Sigmoid colon (tissue), 7 donors: ENCODE measurements around the gene UBA52. TPM values are rescaled to one million over a fixed set of nuclear protein-coding genes. Genes with fewer than 3 reads are reported as not detected.
A peak's percentile ranks its signal among the peaks of the same experiment; 100 is the strongest.

Experiments used
- DNase-seq: peaks from one replicate; pipeline ENCODE4 v3.0.0-alpha.2; 2019
- H3K27ac ChIP-seq, 4 donors: fragments of 200-600 bp; sonication (generic); one replicate each; pipeline ENCODE4 v1.5.1; 2016 to 2019; ENCODE audit warnings: mild to moderate bottlenecking in 1 of 4
- H3K27me3 ChIP-seq, 3 donors: fragments of 200-600 bp; sonication (generic); one replicate each; pipeline ENCODE4 v1.5.1; 2019; ENCODE audit warnings: mild to moderate bottlenecking in 1 of 3
- H3K36me3 ChIP-seq, 4 donors: fragments of 200-600 bp; sonication (generic); one replicate each; pipeline ENCODE4 v1.5.1; 2016 to 2019
- H3K4me1 ChIP-seq, 4 donors: fragments of 200-600 bp; sonication (generic); one replicate each; pipeline ENCODE4 v1.5.1; 2017 to 2019
- H3K4me3 ChIP-seq, 4 donors: fragments of 200-600 bp; sonication (generic); one replicate each; pipeline ENCODE4 v1.5.1; 2017 to 2019; ENCODE audit warnings: mild to moderate bottlenecking in 2 of 4, moderate library complexity in 1 of 4
- H3K9me3 ChIP-seq, 4 donors: fragments of 200-600 bp in 3 of 4; sonication (generic) in 3 of 4; one replicate each; pipeline versions ENCODE4 v1.5.1 to v1.6.1; 2013 to 2019
- CTCF ChIP-seq, 4 experiments: fragments of 450-650 bp in 3 of 4; fragments of 200-600 bp in 1 of 4; IDR thresholded peaks; one replicate each; pipeline ENCODE4 v1.5.1; 2016 to 2019; ENCODE audit warnings: antibody characterized with exemption in 4 of 4, mild to moderate bottlenecking in 3 of 4, moderate library complexity in 2 of 4
- EP300 ChIP-seq, 4 donors: sonication (generic); formaldehyde crosslinking; IDR thresholded peaks; one replicate each; pipeline ENCODE4 v1.6.1; 2017; ENCODE audit warnings: antibody characterized with exemption in 4 of 4
- POLR2A ChIP-seq, 2 donors: fragments of 450-650 bp; IDR thresholded peaks; one replicate each; pipeline ENCODE4 v1.6.1; 2016; ENCODE audit warnings: antibody characterized with exemption in 2 of 2, mild to moderate bottlenecking in 2 of 2, moderate library complexity in 2 of 2
- POLR2AphosphoS5 ChIP-seq, 4 donors: sonication (generic); formaldehyde crosslinking; IDR thresholded peaks; one replicate each; pipeline ENCODE4 v1.6.1; 2017; ENCODE audit warnings: antibody characterized with exemption in 4 of 4
- WGBS, 2 donors: extraction: QIAGEN DNeasy Blood & Tissue Kit; methylation state at CpG; one replicate each; pipeline ENCODE4 v1.1.7; 2013; 5-methylcytosine and 5-hydroxymethylcytosine counted together
- intact Hi-C: fragments of 100-400 bp; cut with DNase I; formaldehyde crosslinking; loops from one replicate; pipeline ENCODE4 v1.15.1; 2023
- polyA plus RNA-seq, 3 donors: library from polyadenylated mRNA; stranded (reverse); fragments of 200-250 nt; gene quantifications; one replicate each; pipeline ENCODE4 v1.2.3, GENCODE V29; 2013
- total RNA-seq, 4 donors: library from RNA; depleted of rRNA; stranded (reverse); fragments of >200 nt; gene quantifications; one replicate each; pipeline ENCODE4 v1.1.0, GENCODE V29; 2016
- donor health status: healthy with polysubstance abuse.
- donor health status: Bipolar disorder and iron deficiency.
- donor health status: healthy.

Gene UBA52
- total and polyA plus RNA-seq, 7 donors = 450 to 1,720 (median 1,029) TPM

- H3K27me3 ChIP-seq = no peaks in the 10 kb centered on the region
- H3K27ac ChIP-seq = peak overlapping the region in 2 of 4 donors; percentile 4 to 90
- DNase-seq = no peak
- no peaks in the 10 kb centered on the region for H3K9me3 ChIP-seq
- WGBS, 2 donors = 75 to 77% methylated on average over 5 of the region's 5 CpGs
- peaks cover 7 to 33% (median 16%) of the 10 kb centered on the region in 4 donors for H3K36me3 ChIP-seq
- peaks cover 0 to 16% (median 7%) of the 10 kb centered on the region in 4 donors for H3K4me1 ChIP-seq
- intact Hi-C loops = no loop called here
- no peak overlapping the region for H3K4me3 ChIP-seq
- TF ChIP-seq CTCF (IDR thresholded peaks at IDR 0.05) (no peak), POLR2AphosphoS5 (IDR thresholded peaks at IDR 0.05) (no peak), POLR2A (IDR thresholded peaks at IDR 0.05) (no peak), EP300 (IDR thresholded peaks at IDR 0.05) (no peak)
Measured at GRCh38 chr19:18559685-18560084, 12.0 kb upstream of the UBA52 start.

- intact Hi-C loops = no loop called here
- peak overlapping the region in 2 of 4 donors; percentile 25 to 67 for H3K27ac ChIP-seq
- peaks cover 18 to 57% (median 37%) of the 10 kb centered on the region in 4 donors for H3K36me3 ChIP-seq
- peaks cover 0 to 16% (median 7%) of the 10 kb centered on the region in 4 donors for H3K4me1 ChIP-seq
- DNase-seq = no peak
- TF ChIP-seq POLR2AphosphoS5 (IDR thresholded peaks at IDR 0.05) (no peak), CTCF (IDR thresholded peaks at IDR 0.05) (no peak), POLR2A (IDR thresholded peaks at IDR 0.05) (no peak), EP300 (IDR thresholded peaks at IDR 0.05) (no peak)
- H3K27me3 ChIP-seq = no peaks in the 10 kb centered on the region
- 85 to 88% methylated on average over 14 of the region's 14 CpGs for WGBS, 2 donors
- H3K9me3 ChIP-seq = no peaks in the 10 kb centered on the region
- H3K4me3 ChIP-seq = no peak overlapping the region
Measured at GRCh38 chr19:18562086-18562485, 9.6 kb upstream of the UBA52 start.

- intact Hi-C loops = no loop called here
- H3K9me3 ChIP-seq = no peaks in the 10 kb centered on the region
- no peak overlapping the region for H3K4me3 ChIP-seq
- no peak for DNase-seq
- no peak for TF ChIP-seq EP300 (IDR thresholded peaks at IDR 0.05)
- no peak for TF ChIP-seq POLR2A (IDR thresholded peaks at IDR 0.05)
- no peak for TF ChIP-seq POLR2AphosphoS5 (IDR thresholded peaks at IDR 0.05)
- no peak for TF ChIP-seq CTCF (IDR thresholded peaks at IDR 0.05)
- H3K36me3 ChIP-seq = peaks cover 26 to 77% (median 55%) of the 10 kb centered on the region in 4 donors
- H3K4me1 ChIP-seq = peaks cover 0 to 7% (median 5%) of the 10 kb centered on the region in 4 donors
- no peaks in the 10 kb centered on the region for H3K27me3 ChIP-seq
- 95 to 96% methylated on average over 8 of the region's 8 CpGs for WGBS, 2 donors
- H3K27ac ChIP-seq = no peak overlapping the region
Measured at GRCh38 chr19:18566953-18567352, 4.7 kb upstream of the UBA52 start.

- Histone ChIP-seq H3K4me1 (peaks cover 0 to 21% (median 18%) of the 10 kb centered on the region in 4 donors), H3K36me3 (peaks cover 27 to 66% (median 49%) of the 10 kb centered on the region in 4 donors), H3K27me3 (no peaks in the 10 kb centered on the region), H3K4me3 (no peak overlapping the region), H3K27ac (no peak overlapping the region), H3K9me3 (no peaks in the 10 kb centered on the region)
- TF ChIP-seq EP300 (IDR thresholded peaks at IDR 0.05) (no peak), POLR2A (IDR thresholded peaks at IDR 0.05) (no peak), CTCF (IDR thresholded peaks at IDR 0.05) (no peak), POLR2AphosphoS5 (IDR thresholded peaks at IDR 0.05) (no peak)
- intact Hi-C loops = no loop called here
- no peak for DNase-seq
- WGBS, 2 donors = 95 to 96% methylated on average over 15 of the region's 15 CpGs
Measured at GRCh38 chr19:18568367-18568766, 3.3 kb upstream of the UBA52 start.
